OCI-LY1 (cell line): ENCODE results near the gene MRPL50.

Source experiments
- CTCF ChIP-seq: fragments of 200-600 bp; sonication (generic), shearing (Covaris generic); IDR thresholded peaks from 2 replicates; pipeline ENCODE4 v1.5.1; 2017; ENCODE audit warnings: mild to moderate bottlenecking, antibody characterized with exemption, low read length, moderate library complexity, mixed read lengths
- EZH2 ChIP-seq: fragments of 200-600 bp; sonication (generic), shearing (Covaris generic); IDR thresholded peaks from 2 replicates; pipeline ENCODE4 v1.8.0; 2017; ENCODE audit warnings: borderline replicate concordance, mixed run types, mild to moderate bottlenecking, antibody characterized with exemption, low read length, moderate library complexity, mixed read lengths

- no peak for TF ChIP-seq CTCF
- no peak for TF ChIP-seq EZH2
Measured at GRCh38 chr9:101341958-101342357, 56.5 kb downstream of the MRPL50 start.
